SKM-1 treated with dmso at 0.1 percent for 144 hours (cell line): ENCODE data around the gene IQSEC3.

ENCODE experiments used
- DNase-seq: peaks from one replicate; lab custom pipeline; 2025; ENCODE audit not compliant: unreplicated experiment; lab: John Stamatoyannopoulos, UW

Gene IQSEC3

GRCh38 chr12:195951-196350, 129.4 kb downstream of the IQSEC3 start:
- no peak for DNase-seq

GRCh38 chr12:196436-196835, 129.9 kb downstream of the IQSEC3 start:
- no peak for DNase-seq

GRCh38 chr12:197347-197746, 130.8 kb downstream of the IQSEC3 start:
- DNase-seq: no peak

- DNase-seq: no peak
Measured at GRCh38 chr12:197911-198695, 131.5 kb downstream of the IQSEC3 start.

- DNase-seq: no peak
Measured at GRCh38 chr12:198705-199104, 132.1 kb downstream of the IQSEC3 start.

GRCh38 chr12:201361-201760, 134.8 kb downstream of the IQSEC3 start:
- no peak for DNase-seq

- no peak for DNase-seq
Measured at GRCh38 chr12:202081-202731, 135.6 kb downstream of the IQSEC3 start.

- no peak for DNase-seq
Measured at GRCh38 chr12:203074-203461, 136.5 kb downstream of the IQSEC3 start.

- DNase-seq: no peak
Measured at GRCh38 chr12:203462-204260, 137.1 kb downstream of the IQSEC3 start.

GRCh38 chr12:204261-204678, 137.7 kb downstream of the IQSEC3 start:
- DNase-seq: no peak

GRCh38 chr12:205026-205425, 138.5 kb downstream of the IQSEC3 start:
- DNase-seq: no peak

GRCh38 chr12:206746-207440, 140.3 kb downstream of the IQSEC3 start:
- DNase-seq: no peak

- no peak for DNase-seq
Measured at GRCh38 chr12:207804-208203, 141.2 kb downstream of the IQSEC3 start.

GRCh38 chr12:208813-209212, 142.2 kb downstream of the IQSEC3 start:
- no peak for DNase-seq

- no peak for DNase-seq
Measured at GRCh38 chr12:209246-209645, 142.7 kb downstream of the IQSEC3 start.

GRCh38 chr12:209851-210250, 143.3 kb downstream of the IQSEC3 start:
- DNase-seq: no peak

- DNase-seq: no peak
Measured at GRCh38 chr12:210277-211141, 143.9 kb downstream of the IQSEC3 start.

- DNase-seq: no peak
Measured at GRCh38 chr12:211142-211465, 144.5 kb downstream of the IQSEC3 start.

GRCh38 chr12:211639-212414, 145.3 kb downstream of the IQSEC3 start:
- no peak for DNase-seq

GRCh38 chr12:212415-212714, 145.8 kb downstream of the IQSEC3 start:
- no peak for DNase-seq
